ENCODE results near the gene CFAP97D2.
"Not testable (repeated sequence)": the region's sequence is repeated elsewhere in the genome, so short reads cannot be mapped to it uniquely, and the experiment has no call there.

The CFAP97D2 gene

GRCh38 chr13:114161028-114161556 lies 18.0 kb upstream of the CFAP97D2 start:
- DNase-seq (ENCODE audit: low spot score in 2 of 2) (no peak), ATAC-seq (ENCODE audit: low read depth) (no peak)
- Mint-ChIP-seq H3K27ac (no peak overlapping the region), H3K4me3 (peak overlapping the region; percentile 3), H3K36me3 (no peaks in the 10 kb centered on the region), H3K27me3 (peaks cover 7% of the 10 kb centered on the region), H3K9me3 (peaks cover 2% of the 10 kb centered on the region), H3K4me1 (peaks cover 38% of the 10 kb centered on the region)

- Mint-ChIP-seq H3K36me3 (no peaks in the 10 kb centered on the region), H3K27me3 (peaks cover 3% of the 10 kb centered on the region), H3K9me3 (peaks cover 2% of the 10 kb centered on the region), H3K4me3 (peak overlapping the region; percentile 82), H3K4me1 (peaks cover 32% of the 10 kb centered on the region), H3K27ac (no peak overlapping the region)
- DNase-seq (ENCODE audit: low spot score in 2 of 2) = no peak
- peak; percentile 78 for ATAC-seq (ENCODE audit: low read depth)
These were observed 17.2 kb upstream of the CFAP97D2 start for GRCh38 chr13:114161644-114162532.

- H3K27ac Mint-ChIP-seq = no peak overlapping the region
- peaks cover 37% of the 10 kb centered on the region for H3K4me1 Mint-ChIP-seq
- no peaks in the 10 kb centered on the region for H3K36me3 Mint-ChIP-seq
- DNase-seq (ENCODE audit: low spot score in 2 of 2) (no peak), ATAC-seq (ENCODE audit: low read depth) (no peak)
- peaks cover 2% of the 10 kb centered on the region for H3K9me3 Mint-ChIP-seq
- H3K4me3 Mint-ChIP-seq = no peak overlapping the region
- peaks cover 3% of the 10 kb centered on the region for H3K27me3 Mint-ChIP-seq
These were observed 16.5 kb upstream of the CFAP97D2 start for GRCh38 chr13:114162533-114162922.

- ATAC-seq (ENCODE audit: low read depth) = no peak
- no peak overlapping the region for H3K27ac Mint-ChIP-seq
- H3K4me1 Mint-ChIP-seq = peaks cover 31% of the 10 kb centered on the region
These were observed 15.0 kb upstream of the CFAP97D2 start for GRCh38 chr13:114164053-114164452.

GRCh38 chr13:114164681-114165429 lies 14.2 kb upstream of the CFAP97D2 start:
- H3K9me3 Mint-ChIP-seq = no peaks in the 10 kb centered on the region
- peaks cover 3% of the 10 kb centered on the region for H3K27me3 Mint-ChIP-seq
- peaks cover 24% of the 10 kb centered on the region for H3K4me1 Mint-ChIP-seq
- no peak overlapping the region for H3K27ac Mint-ChIP-seq
- H3K36me3 Mint-ChIP-seq = no peaks in the 10 kb centered on the region
- ATAC-seq (ENCODE audit: low read depth) (no peak), DNase-seq (ENCODE audit: low spot score in 2 of 2) (no peak)
- H3K4me3 Mint-ChIP-seq = no peak overlapping the region

More at GRCh38 chr13:114164053-114164452, 15.0 kb upstream of the CFAP97D2 start:
- Mint-ChIP-seq H3K4me3 (no peak overlapping the region), H3K36me3 (no peaks in the 10 kb centered on the region), H3K9me3 (peaks cover 2% of the 10 kb centered on the region), H3K27me3 (peaks cover 3% of the 10 kb centered on the region)
- no peak for DNase-seq (ENCODE audit: low spot score in 2 of 2)

DNA sequence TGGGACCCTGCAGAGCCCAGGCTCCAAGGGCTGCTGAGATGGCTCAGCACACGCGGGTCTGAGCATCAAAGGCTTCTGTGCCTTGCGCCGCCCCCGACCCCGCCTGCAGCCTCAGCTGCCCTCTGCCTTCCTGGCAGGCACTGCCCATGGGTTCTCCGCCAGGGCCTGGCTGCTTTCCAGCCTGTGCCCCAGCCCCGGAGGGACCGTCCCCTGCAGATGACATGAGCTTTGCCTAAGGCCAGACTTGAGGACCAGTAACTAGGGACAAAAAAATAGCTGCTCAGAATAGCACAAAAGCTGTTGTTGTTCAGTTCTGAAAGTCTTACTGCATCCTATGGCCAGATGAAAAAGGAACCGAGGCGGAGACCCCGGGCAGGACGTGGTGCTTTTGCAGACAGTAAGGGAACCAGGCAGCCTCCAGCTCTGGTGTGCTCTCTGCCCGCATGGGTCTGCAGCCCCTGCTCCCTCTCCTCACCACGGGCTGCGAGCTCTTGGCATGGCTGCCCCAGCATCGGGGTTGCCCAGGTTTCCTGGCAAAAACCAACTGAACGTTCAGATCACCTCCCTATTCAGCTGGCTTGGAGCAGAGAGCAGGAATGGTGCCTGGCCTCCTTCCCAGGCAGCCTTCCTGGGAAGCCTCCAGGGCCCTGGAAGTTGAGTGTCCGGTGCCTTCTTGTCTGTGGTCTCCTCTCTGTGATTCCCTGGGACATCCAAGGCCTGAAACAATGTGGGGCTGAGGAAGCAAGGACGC lies 12.5 kb upstream of the CFAP97D2 start:
- no peak for ATAC-seq (ENCODE audit: low read depth)
- no peak overlapping the region for H3K4me3 Mint-ChIP-seq
- H3K27me3 Mint-ChIP-seq = peaks cover 3% of the 10 kb centered on the region
- H3K27ac Mint-ChIP-seq = no peak overlapping the region
- DNase-seq (ENCODE audit: low spot score in 2 of 2) = no peak
- H3K36me3 Mint-ChIP-seq = no peaks in the 10 kb centered on the region
- no peaks in the 10 kb centered on the region for H3K9me3 Mint-ChIP-seq
- H3K4me1 Mint-ChIP-seq = peaks cover 17% of the 10 kb centered on the region

DNA sequence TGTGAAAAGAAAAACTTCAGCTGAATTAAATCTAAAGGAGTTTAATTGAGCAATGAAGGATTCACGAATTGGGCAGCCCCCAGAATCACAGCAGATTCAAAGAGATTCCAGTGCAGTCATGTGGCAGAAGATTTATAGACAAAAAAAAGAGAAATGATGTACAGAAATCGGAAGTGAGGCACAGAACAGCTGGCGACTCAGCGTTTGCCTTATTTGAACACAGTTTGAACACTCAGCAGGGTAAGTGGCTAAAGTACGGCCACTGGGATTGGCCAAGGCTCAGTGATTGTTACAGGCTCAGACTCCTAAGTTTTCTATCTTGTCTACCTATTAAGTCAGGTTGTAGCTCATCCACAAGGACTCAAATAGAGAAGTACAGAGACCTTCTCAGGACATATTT lies 11.6 kb upstream of the CFAP97D2 start:
- peaks cover 9% of the 10 kb centered on the region for H3K4me1 Mint-ChIP-seq

DNA sequence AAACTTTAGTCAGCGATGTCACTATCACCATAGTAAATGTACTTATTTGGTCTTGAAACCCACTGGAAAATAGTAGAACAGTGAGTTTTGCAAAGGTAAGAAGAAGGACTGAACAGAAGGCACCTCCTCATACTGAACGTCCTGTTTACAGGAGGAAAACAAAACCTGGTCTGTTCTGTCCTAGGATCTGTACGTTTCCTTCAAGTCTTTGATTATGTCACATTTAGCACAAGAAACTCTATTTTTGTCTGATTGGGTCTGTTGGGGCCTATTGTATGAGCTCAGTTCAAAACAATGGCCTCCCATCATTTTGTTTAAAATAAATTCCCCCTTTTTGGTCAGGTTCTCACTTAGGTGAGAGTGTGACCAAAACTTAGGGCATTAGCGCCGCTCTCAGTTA lies 11.2 kb upstream of the CFAP97D2 start:
- ATAC-seq (ENCODE audit: low read depth) = no peak
- no peak overlapping the region for H3K4me3 Mint-ChIP-seq

More for the DNA sequence above, 11.6 kb upstream of the CFAP97D2 start:
- DNase-seq (ENCODE audit: low spot score in 2 of 2) = no peak
- ATAC-seq (ENCODE audit: low read depth) = peak; percentile 78
- H3K9me3 Mint-ChIP-seq = no peaks in the 10 kb centered on the region
- H3K27ac Mint-ChIP-seq = no peak overlapping the region
- no peaks in the 10 kb centered on the region for H3K36me3 Mint-ChIP-seq
- no peak overlapping the region for H3K4me3 Mint-ChIP-seq
- H3K27me3 Mint-ChIP-seq = peaks cover 3% of the 10 kb centered on the region

GRCh38 chr13:114173272-114173671 lies 5.8 kb upstream of the CFAP97D2 start:
- H3K9me3 Mint-ChIP-seq = peaks cover 3% of the 10 kb centered on the region
- H3K27me3 Mint-ChIP-seq = peaks cover under 1% of the 10 kb centered on the region
- DNase-seq (ENCODE audit: low spot score in 2 of 2) = no peak
- H3K36me3 Mint-ChIP-seq = peaks cover 1% of the 10 kb centered on the region
- no peak overlapping the region for H3K4me3 Mint-ChIP-seq
- H3K4me1 Mint-ChIP-seq = no peaks in the 10 kb centered on the region
- no peak overlapping the region for H3K27ac Mint-ChIP-seq
- ATAC-seq (ENCODE audit: low read depth) = no peak

More for the DNA sequence above, 11.2 kb upstream of the CFAP97D2 start:
- H3K27ac Mint-ChIP-seq = no peak overlapping the region
- no peak for DNase-seq (ENCODE audit: low spot score in 2 of 2)
- peaks cover 7% of the 10 kb centered on the region for H3K4me1 Mint-ChIP-seq
- H3K27me3 Mint-ChIP-seq = peaks cover 3% of the 10 kb centered on the region
- no peaks in the 10 kb centered on the region for H3K36me3 Mint-ChIP-seq
- H3K9me3 Mint-ChIP-seq = no peaks in the 10 kb centered on the region

GRCh38 chr13:114173745-114174144 lies 5.3 kb upstream of the CFAP97D2 start:
- no peak for ATAC-seq (ENCODE audit: low read depth)
- Mint-ChIP-seq H3K36me3 (peaks cover 1% of the 10 kb centered on the region), H3K9me3 (peaks cover 3% of the 10 kb centered on the region), H3K27me3 (peaks cover 5% of the 10 kb centered on the region), H3K27ac (no peak overlapping the region), H3K4me3 (no peak overlapping the region), H3K4me1 (no peaks in the 10 kb centered on the region)
- DNase-seq (ENCODE audit: low spot score in 2 of 2) = no peak

GRCh38 chr13:114174529-114174961 lies 4.5 kb upstream of the CFAP97D2 start:
- no peak for ATAC-seq (ENCODE audit: low read depth)
- DNase-seq (ENCODE audit: low spot score in 2 of 2) = no peak
- no peak overlapping the region for H3K27ac Mint-ChIP-seq
- peaks cover 3% of the 10 kb centered on the region for H3K9me3 Mint-ChIP-seq
- peaks cover 1% of the 10 kb centered on the region for H3K36me3 Mint-ChIP-seq
- H3K4me3 Mint-ChIP-seq = no peak overlapping the region
- no peaks in the 10 kb centered on the region for H3K4me1 Mint-ChIP-seq
- H3K27me3 Mint-ChIP-seq = peaks cover 8% of the 10 kb centered on the region

DNA sequence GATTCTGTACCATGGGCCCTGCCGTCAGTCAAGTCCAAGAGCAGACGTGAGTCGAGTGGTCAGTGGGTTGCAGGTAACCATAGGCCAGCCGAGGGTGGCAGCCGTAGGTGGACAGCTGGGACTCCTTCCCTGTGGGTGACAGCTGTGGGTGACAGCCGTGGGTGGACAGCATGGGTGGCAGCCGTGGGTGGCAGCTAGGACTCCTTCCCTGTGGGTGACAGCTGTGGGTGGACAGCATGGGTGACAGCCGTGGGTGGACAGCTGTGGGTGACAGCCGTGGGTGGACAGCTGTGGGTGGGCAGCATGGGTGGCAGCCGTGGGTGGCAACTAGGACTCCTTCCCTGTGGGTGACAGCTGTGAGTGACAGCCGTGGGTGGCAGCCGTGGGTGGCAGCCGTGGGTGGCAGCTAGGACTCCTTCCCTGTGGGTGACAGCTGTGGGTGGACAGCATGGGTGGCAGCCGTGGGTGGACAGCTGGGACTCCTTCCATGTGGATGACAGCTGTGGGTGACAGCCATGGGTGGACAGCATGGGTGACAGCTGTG lies 2.6 kb upstream of the CFAP97D2 start:
- not testable (repeated sequence) for H3K4me3 Mint-ChIP-seq; H3K4me1 Mint-ChIP-seq; H3K36me3 Mint-ChIP-seq; H3K27ac Mint-ChIP-seq; H3K9me3 Mint-ChIP-seq; DNase-seq (ENCODE audit: low spot score in 2 of 2); ATAC-seq (ENCODE audit: low read depth)
- peaks cover 17% of the 10 kb centered on the region for H3K27me3 Mint-ChIP-seq

- H3K4me1 Mint-ChIP-seq = peaks cover 2% of the 10 kb centered on the region
These were observed 1.6 kb upstream of the CFAP97D2 start for GRCh38 chr13:114177245-114178010.

More at GRCh38 chr13:114177245-114178010, 1.6 kb upstream of the CFAP97D2 start:
- peaks cover 1% of the 10 kb centered on the region for H3K36me3 Mint-ChIP-seq
- ATAC-seq (ENCODE audit: low read depth) (no peak), DNase-seq (ENCODE audit: low spot score in 2 of 2) (no peak)
- no peak overlapping the region for H3K27ac Mint-ChIP-seq
- H3K4me3 Mint-ChIP-seq = no peak overlapping the region
- H3K27me3 Mint-ChIP-seq = peaks cover 17% of the 10 kb centered on the region
- H3K9me3 Mint-ChIP-seq = peaks cover 3% of the 10 kb centered on the region
